ENCODE measurements around the gene LYRM1.

- no peak for TF ChIP-seq CTCF (IDR thresholded peaks at IDR 0.05; ENCODE audit: insufficient read depth, low read length, poor library complexity, severe bottlenecking)
- TF ChIP-seq EZH2phosphoT487 (conservative IDR thresholded peaks at IDR 0.05; ENCODE audit: low read length): no peak
Measured at GRCh38 chr16:20946015-20946629, 45.6 kb downstream of the LYRM1 start.
